Motor neuron (in vitro differentiated cells): ENCODE results near the gene ADSS1. TPM values are rescaled to one million over a fixed set of nuclear protein-coding genes. Genes with fewer than 3 reads are reported as not detected.
A peak's percentile ranks its signal among the peaks of the same experiment; 100 is the strongest.
"Not testable (repeated sequence)": the region's sequence is repeated elsewhere in the genome, so short reads cannot be mapped to it uniquely, and the experiment has no call there.

ENCODE experiments used
- ATAC-seq, 8 experiments: fragments of 200-7000 bp; cut with Tn5 transposase; replicated peaks in 6 of 8; 2 replicates each; pipeline ENCODE4 v1.8.0; 2021; ENCODE audit warnings: mild to moderate bottlenecking in 8 of 8, moderate library complexity in 8 of 8
- H3K27ac ChIP-seq, 2 donors: fragments of 250-450 bp; sonication (Bioruptor Pico); 2 replicates each; pipeline ENCODE4 v1.9.0; 2021; ENCODE audit warnings: antibody characterized with exemption in 2 of 2, mild to moderate bottlenecking in 2 of 2, moderate library complexity in 1 of 2
- H3K4me1 ChIP-seq, 2 donors: fragments of 250-450 bp; sonication (Bioruptor Pico); replicated peaks in 1 of 2; 2 replicates each; pipeline ENCODE4 v1.6.1; 2021; ENCODE audit warnings: antibody characterized with exemption in 2 of 2, mild to moderate bottlenecking in 2 of 2, moderate library complexity in 1 of 2
- H3K4me3 ChIP-seq, 5 donors: fragments of 250-450 bp; sonication (Bioruptor Pico); 2 replicates each; pipeline ENCODE4 v1.9.0; 2021; ENCODE audit warnings: antibody characterized with exemption in 5 of 5, mild to moderate bottlenecking in 5 of 5, moderate library complexity in 4 of 5
- WGBS, 10 experiments: fragments of 450-650 bp; shearing (Covaris generic); methylation state at CpG; one replicate each; pipeline ENCODE4 v1.0.0; 2022; 5-methylcytosine and 5-hydroxymethylcytosine counted together
- in situ Hi-C, 9 experiments: fragments of 400-800 bp; cut with MboI; loops; one replicate each; pipeline ENCODE4 v1.15.0; 2021; ENCODE audit warnings: low sequenced_read_pairs in 9 of 9, low pct_unique_long_range_greater_than_20kb in 2 of 9; ENCODE audit not compliant: unreplicated experiment in 9 of 9
- total RNA-seq, 8 experiments: library from RNA; unstranded; fragments of 300-600 nt; gene quantifications; 2 replicates each; pipeline versions ENCODE4 v1.2.3 to v1.2.4, GENCODE V29; 2022

The ADSS1 gene
- total RNA-seq, 8 experiments from 2014 or later = 2.0 to 13.3 (median 3.1) TPM

DNA sequence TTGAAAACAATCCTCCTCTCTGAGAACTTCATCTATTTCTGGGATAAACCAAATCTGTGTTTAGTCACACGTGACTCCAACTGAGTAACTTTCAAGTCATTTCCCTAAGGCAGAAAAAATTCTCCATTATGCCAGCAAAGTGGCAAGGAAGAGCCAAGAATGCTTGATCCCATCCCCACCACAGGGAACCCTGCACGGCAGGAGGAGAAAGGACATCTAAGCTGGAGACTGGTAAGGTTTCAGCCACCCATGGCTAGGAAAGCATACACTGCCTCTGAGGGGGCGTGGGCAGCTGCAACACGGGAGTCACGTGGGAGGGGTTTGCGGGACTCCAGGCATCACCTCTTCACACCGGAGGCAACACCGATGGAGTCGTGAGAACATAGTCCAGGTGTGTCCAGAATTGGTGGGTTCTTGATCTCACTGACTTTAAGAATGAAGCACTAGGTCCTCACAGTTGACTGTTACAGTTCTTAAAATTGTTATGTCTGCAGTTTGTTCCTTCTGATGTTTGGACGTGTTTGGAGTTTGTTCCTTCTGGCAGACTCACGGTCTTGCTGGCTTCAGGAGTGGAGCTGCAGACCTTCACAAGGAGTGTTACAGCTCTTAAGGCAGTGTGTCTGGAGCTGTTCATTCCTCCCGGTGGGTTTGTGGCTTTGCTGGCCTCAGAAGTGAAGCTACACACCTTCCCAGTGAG lies 26.2 kb downstream of the ADSS1 start:
- H3K4me3 ChIP-seq = no peak overlapping the region
- peaks cover 10 to 16% of the 10 kb centered on the region in 2 donors for H3K4me1 ChIP-seq
- no peak for ATAC-seq
- WGBS, 10 experiments = 31 to 100% (median 83%) methylated on average over 1 to 4 of the region's 12 CpGs; no CpG with 5 or more reads in 3 of the 10 experiments
- in situ Hi-C loops = no loop called here
- H3K27ac ChIP-seq = no peak overlapping the region

DNA sequence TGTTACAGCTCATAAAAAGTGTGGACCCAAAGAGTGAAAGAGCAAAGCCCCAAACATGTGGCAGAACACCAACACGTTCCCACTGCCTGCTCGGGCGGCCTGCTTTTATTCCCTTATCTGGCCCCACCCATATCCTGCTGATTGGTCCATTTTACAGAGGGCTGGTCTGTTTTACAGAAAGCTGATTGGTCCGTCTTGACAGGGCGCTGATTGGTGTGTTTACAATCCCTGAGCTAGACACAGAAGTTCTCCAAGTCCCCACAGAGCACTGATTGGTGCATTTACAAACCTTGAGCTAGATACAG lies 26.7 kb downstream of the ADSS1 start:
- H3K4me1 ChIP-seq = peaks cover 10 to 16% of the 10 kb centered on the region in 2 donors
- H3K27ac ChIP-seq, ATAC-seq, H3K4me3 ChIP-seq, in situ Hi-C loops: not testable (repeated sequence)
- 0 to 100% (median 82%) methylated on average over 1 to 2 of the region's 5 CpGs; no CpG with 5 or more reads in 4 of the 10 experiments for WGBS, 10 experiments

DNA sequence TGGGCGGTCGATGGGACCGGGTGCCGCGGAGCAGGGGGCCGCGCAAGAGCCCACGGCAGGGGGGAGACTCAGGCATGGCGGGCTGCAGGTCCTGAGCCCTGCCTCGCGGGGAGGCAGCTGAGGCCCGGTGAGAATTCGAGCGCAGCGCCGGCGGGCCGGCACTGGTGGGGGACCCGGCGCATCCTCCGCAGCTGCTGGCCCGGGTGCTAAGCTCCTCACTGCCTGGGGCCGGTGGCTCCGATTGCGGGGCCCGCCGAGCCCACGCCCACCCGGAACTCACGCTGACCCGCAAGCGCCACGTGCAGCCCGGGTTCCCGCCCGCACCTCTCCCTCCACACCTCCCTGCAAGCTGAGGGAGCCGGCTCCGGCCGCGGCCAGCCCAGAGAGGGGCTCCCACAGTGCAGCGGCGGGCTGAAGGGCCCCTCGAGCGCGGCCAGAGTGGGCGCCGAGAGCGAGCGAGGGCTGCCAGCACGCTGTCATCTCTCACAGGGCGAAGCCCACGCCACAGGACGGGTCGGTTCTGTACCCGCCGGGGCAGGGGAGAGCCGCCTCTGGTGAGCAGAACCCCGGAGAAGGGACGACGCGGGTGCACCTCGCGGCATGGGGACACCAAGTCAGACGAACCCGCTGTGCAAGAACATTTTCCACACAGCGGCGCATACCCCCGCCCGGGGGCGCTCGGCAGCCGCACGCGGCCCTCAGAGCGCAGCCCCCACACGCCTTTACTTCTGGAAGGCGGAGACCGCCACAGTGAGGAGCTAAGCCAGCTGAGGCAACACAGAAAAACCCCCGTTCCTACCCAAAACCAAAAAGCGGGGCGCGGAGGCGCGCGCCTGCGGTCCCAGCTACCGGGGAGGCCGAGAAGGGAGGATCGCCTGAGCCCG lies 27.8 kb downstream of the ADSS1 start:
- in situ Hi-C loops = no loop called here
- no peak for ATAC-seq
- Histone ChIP-seq H3K4me3 (peak overlapping the region; percentile 73 to 95 (median 93)), H3K4me1 (peaks cover 10 to 16% of the 10 kb centered on the region in 2 donors), H3K27ac (peak overlapping the region; percentile 43 to 77)
- WGBS, 10 experiments = 34 to 100% (median 52%) methylated on average over 1 to 11 of the region's 90 CpGs; no CpG with 5 or more reads in 5 of the 10 experiments

DNA sequence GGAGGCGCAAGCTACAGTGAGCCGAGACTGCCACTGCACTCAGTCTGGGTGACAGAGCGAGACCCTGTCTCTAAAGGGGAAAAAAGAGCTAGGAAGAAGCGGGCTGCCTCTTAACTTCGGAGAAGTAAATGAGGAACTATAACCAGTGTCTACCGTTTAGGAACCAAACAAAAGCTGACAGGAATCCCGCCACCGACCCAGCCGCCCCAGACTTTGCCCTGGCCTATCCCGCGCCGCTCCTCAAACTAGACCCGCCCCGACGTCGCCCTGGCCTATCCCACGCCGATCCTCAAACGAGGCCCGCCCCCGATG lies 28.4 kb downstream of the ADSS1 start:
- in situ Hi-C loops = no loop called here
- 0 to 67% (median 2%) methylated on average over 1 to 17 of the region's 21 CpGs; no CpG with 5 or more reads in 5 of the 10 experiments for WGBS, 10 experiments
- Histone ChIP-seq H3K4me3 (peak overlapping the region; percentile 73 to 95 (median 93)), H3K27ac (peak overlapping the region; percentile 43 to 77), H3K4me1 (peaks cover 10 to 16% of the 10 kb centered on the region in 2 donors)
- peak in 6 of 8 experiments; percentile 85 to 87 (median 87) for ATAC-seq

DNA sequence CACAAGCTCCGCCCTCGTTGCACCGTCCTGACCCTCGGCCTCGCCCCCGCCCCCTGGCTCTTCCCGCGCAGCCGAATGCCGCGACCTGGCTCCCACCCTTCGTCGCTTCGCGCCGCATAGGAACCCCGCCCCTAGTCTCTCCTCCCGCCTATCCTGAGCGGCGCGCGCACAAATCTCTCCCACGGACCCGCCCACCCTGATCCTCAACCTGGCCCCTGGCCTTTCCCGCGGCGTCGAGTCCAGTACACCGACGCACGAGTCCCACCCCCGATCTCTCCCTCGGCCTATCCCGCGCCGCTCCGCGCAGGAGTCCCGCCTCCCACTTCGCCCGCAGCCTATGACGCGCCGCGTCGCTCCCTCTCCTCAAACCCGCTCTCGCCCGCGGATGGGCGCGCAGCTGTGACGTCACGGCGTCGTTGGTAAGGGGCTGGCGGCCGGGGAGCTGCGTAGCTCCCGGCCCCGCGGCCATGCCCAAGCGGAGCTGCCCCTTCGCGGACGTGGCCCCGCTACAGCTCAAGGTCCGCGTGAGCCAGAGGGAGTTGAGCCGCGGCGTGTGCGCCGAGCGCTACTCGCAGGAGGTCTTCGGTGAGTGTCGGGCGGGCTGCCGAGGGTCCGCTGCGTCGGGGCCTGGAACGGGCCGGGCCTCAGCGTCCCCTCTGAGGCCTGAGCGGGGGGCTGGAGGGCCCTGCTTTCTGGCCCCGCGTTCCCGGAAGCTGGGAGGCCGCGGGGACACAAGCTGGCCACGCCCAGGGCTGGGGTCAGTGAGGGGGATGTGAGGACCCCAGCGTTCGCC lies 28.9 kb downstream of the ADSS1 start, which contains the start of gene SIVA1:
Gene SIVA1 (plus strand): TSS at position 413 of the 793 bp plus-strand sequence. CDS start 55 bp downstream, at position 468.
- in situ Hi-C loops = no loop called here
- H3K4me3 ChIP-seq = peak within 1 kb of the TSS; percentile 73 to 95 (median 93)
- WGBS, 10 experiments = 1 to 19% (median 3%) methylated on average over 5 to 21 of the region's 95 CpGs; no CpG with 5 or more reads in 7 of the 10 experiments
- peaks cover 10 to 16% of the 10 kb centered on the region in 2 donors for H3K4me1 ChIP-seq
- peak within 1 kb of the TSS; percentile 84 to 96 for H3K27ac ChIP-seq
- peak; percentile 88 to 95 (median 94) for ATAC-seq

DNA sequence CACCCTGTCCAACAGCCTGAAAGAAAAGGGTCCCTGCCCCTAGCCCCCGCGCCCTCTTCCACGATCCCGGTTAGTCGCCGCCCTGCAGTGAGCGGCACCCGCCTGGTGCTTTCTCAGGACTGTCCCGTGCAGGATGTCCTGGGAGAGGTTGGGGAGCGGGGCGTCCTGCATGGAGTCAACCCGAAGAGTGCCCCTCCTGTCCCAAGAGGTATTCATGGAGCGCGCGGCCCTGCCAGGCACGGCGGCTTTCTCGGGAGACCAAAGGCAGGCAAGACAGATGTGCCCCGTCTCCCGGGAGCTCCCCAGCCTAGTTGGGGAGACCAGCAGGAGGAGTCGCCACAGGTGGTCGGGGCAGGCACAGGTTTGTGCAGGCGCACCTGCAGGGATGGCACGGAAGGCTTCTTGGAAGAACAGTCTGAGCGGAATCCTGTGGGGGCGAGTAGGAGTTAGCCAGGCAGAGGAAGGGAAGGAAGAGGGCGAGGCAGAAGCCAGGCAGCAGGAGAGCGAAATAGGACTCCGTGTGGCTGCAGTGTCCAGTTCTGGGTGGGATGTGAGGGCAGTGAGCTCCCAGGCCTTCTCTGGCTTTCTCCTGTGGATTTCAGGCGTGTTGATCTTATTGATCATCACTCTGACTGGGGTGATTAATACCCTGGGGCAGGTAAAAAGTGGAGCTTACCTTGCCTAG lies 29.6 kb downstream of the ADSS1 start:
- peaks cover 10 to 12% of the 10 kb centered on the region in 2 donors for H3K4me1 ChIP-seq
- peak overlapping the region; percentile 73 to 95 (median 93) for H3K4me3 ChIP-seq
- ATAC-seq = peak in 2 of 8 experiments; percentile 3 to 4
- 0 to 8% (median 7%) methylated on average over 1 to 10 of the region's 30 CpGs; no CpG with 5 or more reads in 5 of the 10 experiments for WGBS, 10 experiments
- in situ Hi-C loops = no loop called here
- peak overlapping the region; percentile 84 to 96 for H3K27ac ChIP-seq

DNA sequence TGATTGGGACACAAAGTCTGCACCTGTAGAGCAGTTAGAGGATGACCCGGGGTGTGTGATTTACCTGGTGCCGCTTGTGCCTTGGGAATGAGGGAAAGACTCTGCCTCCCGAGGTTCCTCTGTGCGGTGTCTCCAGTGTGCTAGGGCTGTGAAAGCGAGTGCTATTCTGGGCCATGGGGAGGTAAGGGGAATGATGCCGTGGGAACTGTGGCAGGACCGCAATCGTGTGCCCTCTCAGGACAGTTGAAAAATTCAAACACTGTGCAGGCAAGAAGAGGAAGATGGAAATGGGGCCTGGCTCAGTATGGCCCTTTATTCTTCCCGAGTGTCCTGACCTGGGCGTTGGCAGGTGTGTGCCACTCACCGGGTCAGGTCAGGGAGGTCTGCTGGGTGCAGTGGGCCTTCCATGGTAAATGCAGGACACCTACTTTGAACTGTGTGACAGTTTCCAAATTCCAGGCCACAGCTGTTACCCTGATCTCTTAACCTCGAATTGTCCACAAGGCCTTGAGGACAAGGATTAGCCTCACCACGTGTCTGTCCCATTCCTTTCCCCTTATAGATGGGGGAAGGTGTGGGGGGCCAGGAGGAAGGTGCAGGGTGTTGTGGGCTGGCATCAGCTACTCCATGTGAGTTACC lies 30.3 kb downstream of the ADSS1 start:
- H3K4me3 ChIP-seq = peak overlapping the region; percentile 73 to 95 (median 93)
- ATAC-seq = no peak
- 0 to 62% (median 51%) methylated on average over 1 to 8 of the region's 13 CpGs; no CpG with 5 or more reads in 2 of the 10 experiments for WGBS, 10 experiments
- in situ Hi-C loops = no loop called here
- peaks cover 10 to 12% of the 10 kb centered on the region in 2 donors for H3K4me1 ChIP-seq
- no peak overlapping the region for H3K27ac ChIP-seq

DNA sequence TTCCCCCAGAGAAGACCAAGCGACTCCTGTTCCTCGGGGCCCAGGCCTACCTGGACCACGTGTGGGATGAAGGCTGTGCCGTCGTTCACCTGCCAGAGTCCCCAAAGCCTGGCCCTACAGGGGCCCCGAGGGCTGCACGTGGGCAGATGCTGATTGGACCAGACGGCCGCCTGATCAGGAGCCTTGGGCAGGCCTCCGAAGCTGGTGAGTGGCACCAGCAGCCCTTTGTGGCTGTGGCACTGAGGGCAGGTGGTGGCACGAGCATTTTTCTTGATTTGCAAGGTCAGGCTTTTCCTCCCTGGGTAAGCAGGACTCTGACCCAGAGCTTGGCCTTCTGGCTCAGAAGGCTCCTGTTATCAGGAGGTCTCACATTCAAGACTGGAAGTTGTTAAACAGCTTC lies 31.6 kb downstream of the ADSS1 start:
- WGBS, 10 experiments = 67 to 100% (median 89%) methylated on average over 1 to 4 of the region's 11 CpGs; no CpG with 5 or more reads in 5 of the 10 experiments
- Histone ChIP-seq H3K27ac (no peak overlapping the region), H3K4me3 (no peak overlapping the region), H3K4me1 (peaks cover 10 to 12% of the 10 kb centered on the region in 2 donors)
- no peak for ATAC-seq
- in situ Hi-C loops = no loop called here

DNA sequence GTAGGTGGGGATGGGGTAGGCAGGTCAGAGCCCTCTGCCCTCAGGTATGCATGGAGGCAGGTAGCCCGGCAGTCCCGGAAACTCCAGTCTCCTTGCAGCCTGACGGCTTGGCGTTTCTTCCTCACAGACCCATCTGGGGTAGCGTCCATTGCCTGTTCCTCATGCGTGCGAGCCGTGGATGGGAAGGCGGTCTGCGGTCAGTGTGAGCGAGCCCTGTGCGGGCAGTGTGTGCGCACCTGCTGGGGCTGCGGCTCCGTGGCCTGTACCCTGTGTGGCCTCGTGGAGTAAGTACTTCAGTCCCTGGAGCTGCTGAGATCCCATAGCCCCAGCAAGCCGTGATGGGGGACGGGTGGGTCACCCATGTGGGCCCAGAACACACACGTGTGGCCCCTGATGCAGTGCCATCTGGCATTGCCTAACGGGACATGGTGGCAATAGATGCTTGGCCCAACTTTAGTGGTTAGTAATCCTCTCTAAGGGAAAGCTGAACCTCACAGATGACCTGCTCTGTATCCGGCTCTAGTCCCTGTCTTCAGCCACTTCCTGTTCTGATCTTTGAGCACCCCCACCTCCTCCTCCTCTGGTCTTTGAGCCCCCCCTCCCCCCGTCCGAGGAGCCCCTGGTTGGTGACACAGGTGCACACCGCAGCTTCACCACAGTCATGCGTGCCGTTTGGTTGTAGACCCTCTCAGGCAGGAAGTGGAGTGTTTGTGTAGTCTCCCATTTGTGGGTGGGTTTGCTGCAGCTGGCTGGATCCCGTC lies 32.6 kb downstream of the ADSS1 start:
- WGBS, 10 experiments = 86 to 92% methylated on average over 2 to 4 of the region's 27 CpGs; no CpG with 5 or more reads in 8 of the 10 experiments
- no peak overlapping the region for H3K27ac ChIP-seq
- ATAC-seq = no peak
- no peak overlapping the region for H3K4me3 ChIP-seq
- peaks cover 10 to 12% of the 10 kb centered on the region in 2 donors for H3K4me1 ChIP-seq
- in situ Hi-C loops = no loop called here

DNA sequence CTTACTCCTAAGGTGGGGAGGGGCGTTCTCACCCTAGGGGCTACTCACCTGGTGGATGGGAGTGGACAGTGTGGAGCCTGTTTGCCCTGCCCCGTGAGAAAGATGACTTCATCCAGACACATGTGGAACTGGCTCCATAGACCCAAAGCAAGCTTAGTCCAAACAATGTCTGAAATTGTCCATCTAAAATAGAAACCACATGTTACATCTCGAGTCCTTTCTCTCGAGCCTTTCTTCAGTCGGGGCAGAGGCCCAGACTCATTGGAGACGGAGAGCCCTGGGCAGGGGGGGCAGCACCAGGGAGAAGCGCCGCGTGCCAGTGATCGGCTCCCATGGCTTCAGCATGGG lies 33.2 kb downstream of the ADSS1 start:
- in situ Hi-C loops = no loop called here
- Histone ChIP-seq H3K27ac (no peak overlapping the region), H3K4me1 (peaks cover 7 to 10% of the 10 kb centered on the region in 2 donors), H3K4me3 (no peak overlapping the region)
- no peak for ATAC-seq
- 0 to 98% (median 90%) methylated on average over 1 to 10 of the region's 10 CpGs; no CpG with 5 or more reads in 5 of the 10 experiments for WGBS, 10 experiments

DNA sequence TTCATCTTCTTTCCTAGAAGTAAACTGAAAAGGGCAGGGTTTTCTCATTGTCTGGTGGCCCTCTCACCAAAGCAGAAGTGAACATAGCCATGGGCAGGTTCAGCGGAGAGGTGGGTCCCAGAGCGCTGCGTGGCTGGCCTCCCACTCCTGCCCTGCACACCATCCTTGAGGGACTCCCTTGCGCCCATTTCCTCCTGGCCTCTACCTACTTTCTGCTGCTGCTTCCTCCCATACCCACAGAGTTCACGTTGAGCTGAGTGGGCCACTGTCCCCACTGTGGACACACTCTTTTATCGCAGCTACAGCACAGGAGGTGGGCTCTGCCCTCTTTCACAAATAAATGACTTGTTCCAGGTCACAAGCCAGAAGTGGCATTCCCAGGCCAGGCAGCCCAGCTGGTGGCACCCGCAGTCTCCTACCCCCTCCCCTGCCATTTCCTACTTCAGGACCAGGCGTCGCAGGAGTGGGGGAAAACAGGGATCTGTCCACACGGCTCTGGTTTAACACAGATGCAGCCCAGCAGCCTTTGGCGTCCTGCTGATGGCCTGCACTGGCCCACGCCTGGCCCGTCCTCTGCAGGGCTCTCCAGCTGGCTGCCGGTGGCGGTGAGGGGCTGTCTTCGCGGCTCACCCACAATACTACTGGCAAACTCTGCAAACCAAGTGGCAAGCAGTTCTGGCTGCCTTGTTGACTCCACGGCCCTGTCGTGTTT lies 33.8 kb downstream of the ADSS1 start:
- H3K4me3 ChIP-seq = no peak overlapping the region
- no peak overlapping the region for H3K27ac ChIP-seq
- H3K4me1 ChIP-seq = peaks cover 7 to 10% of the 10 kb centered on the region in 2 donors
- in situ Hi-C loops = no loop called here
- WGBS, 10 experiments = 93 to 100% (median 100%) methylated on average over 1 to 11 of the region's 19 CpGs; no CpG with 5 or more reads in 3 of the 10 experiments
- no peak for ATAC-seq
